ENCODE results near the gene DDN. TPM values are rescaled to one million over a fixed set of nuclear protein-coding genes. Genes with fewer than 3 reads are reported as not detected.

Gene DDN
- total RNA-seq, 1 experiment from 2014 or later = 0.51 TPM

DNA sequence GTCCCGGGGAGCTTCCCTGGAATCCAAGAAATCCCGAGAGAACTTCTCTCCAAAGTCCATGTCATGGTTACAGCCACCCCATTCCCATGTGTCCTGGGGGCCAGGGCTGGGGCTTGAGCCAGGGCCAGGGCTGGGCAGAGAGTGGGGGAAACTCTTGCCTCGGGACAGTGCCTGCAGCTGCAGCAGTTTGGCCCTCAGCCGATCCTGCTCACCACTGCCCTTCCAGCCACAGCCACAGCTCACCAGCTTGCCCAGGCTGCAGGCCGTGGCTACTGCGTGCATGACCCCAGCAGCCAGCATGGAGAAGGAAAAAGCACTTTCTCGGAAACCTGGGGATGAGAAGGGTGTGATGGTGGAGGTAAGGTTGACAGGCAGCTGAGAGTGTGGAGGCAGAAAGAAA lies 31.2 kb downstream of the DDN start:
- Histone ChIP-seq H3K4me3 (ENCODE audit: low read depth in 2 of 2, low read length in 2 of 2) (no peak overlapping the region), H3K4me1 (ENCODE audit: control insufficient read depth, insufficient read depth, low read length) (peaks cover 20% of the 10 kb centered on the region), H3K27ac (ENCODE audit: low read length) (peak overlapping the region; percentile 57; the same call in 1 of the 2 replicates), H3K36me3 (ENCODE audit: control insufficient read depth, insufficient read depth, low read length) (no peaks in the 10 kb centered on the region), H3K27me3 (ENCODE audit: control insufficient read depth, insufficient read depth, low read length) (no peaks in the 10 kb centered on the region), H3K9me3 (ENCODE audit: control insufficient read depth, insufficient read depth, low read depth, low read length) (no peaks in the 10 kb centered on the region)
- intact Hi-C loops (cut with micrococcal nuclease; ENCODE audit: unreplicated experiment) = no loop called here
- in situ Hi-C loops (cut with HindIII; ENCODE audit: low pct_unique_long_range_greater_than_20kb, low sequenced_read_pairs) = no loop called here
- POLR2A ChIA-PET = interaction anchor here (1.4 kb wide), 1 partner anchor 11 kb away, joined by 8 read pairs; the partner anchor contains the start of gene ARF3
- TF ChIP-seq, protein P1, sequence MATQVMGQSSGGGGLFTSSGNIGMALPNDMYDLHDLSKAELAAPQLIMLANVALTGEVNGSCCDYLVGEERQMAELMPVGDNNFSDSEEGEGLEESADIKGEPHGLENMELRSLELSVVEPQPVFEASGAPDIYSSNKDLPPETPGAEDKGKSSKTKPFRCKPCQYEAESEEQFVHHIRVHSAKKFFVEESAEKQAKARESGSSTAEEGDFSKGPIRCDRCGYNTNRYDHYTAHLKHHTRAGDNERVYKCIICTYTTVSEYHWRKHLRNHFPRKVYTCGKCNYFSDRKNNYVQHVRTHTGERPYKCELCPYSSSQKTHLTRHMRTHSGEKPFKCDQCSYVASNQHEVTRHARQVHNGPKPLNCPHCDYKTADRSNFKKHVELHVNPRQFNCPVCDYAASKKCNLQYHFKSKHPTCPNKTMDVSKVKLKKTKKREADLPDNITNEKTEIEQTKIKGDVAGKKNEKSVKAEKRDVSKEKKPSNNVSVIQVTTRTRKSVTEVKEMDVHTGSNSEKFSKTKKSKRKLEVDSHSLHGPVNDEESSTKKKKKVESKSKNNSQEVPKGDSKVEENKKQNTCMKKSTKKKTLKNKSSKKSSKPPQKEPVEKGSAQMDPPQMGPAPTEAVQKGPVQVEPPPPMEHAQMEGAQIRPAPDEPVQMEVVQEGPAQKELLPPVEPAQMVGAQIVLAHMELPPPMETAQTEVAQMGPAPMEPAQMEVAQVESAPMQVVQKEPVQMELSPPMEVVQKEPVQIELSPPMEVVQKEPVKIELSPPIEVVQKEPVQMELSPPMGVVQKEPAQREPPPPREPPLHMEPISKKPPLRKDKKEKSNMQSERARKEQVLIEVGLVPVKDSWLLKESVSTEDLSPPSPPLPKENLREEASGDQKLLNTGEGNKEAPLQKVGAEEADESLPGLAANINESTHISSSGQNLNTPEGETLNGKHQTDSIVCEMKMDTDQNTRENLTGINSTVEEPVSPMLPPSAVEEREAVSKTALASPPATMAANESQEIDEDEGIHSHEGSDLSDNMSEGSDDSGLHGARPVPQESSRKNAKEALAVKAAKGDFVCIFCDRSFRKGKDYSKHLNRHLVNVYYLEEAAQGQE (IDR thresholded peaks at IDR 0.05; ENCODE audit: insufficient read depth in 1 of 2, low read depth in 2 of 2, low read length in 1 of 2) = no peak
- TF ChIP-seq, protein P2, sequence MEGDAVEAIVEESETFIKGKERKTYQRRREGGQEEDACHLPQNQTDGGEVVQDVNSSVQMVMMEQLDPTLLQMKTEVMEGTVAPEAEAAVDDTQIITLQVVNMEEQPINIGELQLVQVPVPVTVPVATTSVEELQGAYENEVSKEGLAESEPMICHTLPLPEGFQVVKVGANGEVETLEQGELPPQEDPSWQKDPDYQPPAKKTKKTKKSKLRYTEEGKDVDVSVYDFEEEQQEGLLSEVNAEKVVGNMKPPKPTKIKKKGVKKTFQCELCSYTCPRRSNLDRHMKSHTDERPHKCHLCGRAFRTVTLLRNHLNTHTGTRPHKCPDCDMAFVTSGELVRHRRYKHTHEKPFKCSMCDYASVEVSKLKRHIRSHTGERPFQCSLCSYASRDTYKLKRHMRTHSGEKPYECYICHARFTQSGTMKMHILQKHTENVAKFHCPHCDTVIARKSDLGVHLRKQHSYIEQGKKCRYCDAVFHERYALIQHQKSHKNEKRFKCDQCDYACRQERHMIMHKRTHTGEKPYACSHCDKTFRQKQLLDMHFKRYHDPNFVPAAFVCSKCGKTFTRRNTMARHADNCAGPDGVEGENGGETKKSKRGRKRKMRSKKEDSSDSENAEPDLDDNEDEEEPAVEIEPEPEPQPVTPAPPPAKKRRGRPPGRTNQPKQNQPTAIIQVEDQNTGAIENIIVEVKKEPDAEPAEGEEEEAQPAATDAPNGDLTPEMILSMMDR (IDR thresholded peaks at IDR 0.05) = no peak
- no peak for TF ChIP-seq POLR2AphosphoS5 (IDR thresholded peaks at IDR 0.05; ENCODE audit: low read depth, low read length)
- TF ChIP-seq TCF7L2 (IDR thresholded peaks at IDR 0.05; ENCODE audit: low read depth, low read length) = no peak
- TF ChIP-seq SIN3A (IDR thresholded peaks at IDR 0.05; ENCODE audit: borderline replicate concordance, insufficient read depth, low read depth, low read length) = no peak
- no TSS peak for BruUV-seq (replicated peaks)
- no peak for ATAC-seq
- CTCF ChIA-PET = interaction anchor here (0.6 kb wide), 1 partner anchor 115 kb away, joined by 6 read pairs; no protein-coding TSS in a partner anchor
- DNase-seq (ENCODE audit: low read depth, low spot score) = no peak

GRCh38 chr12:48966177-48966895 lies 32.8 kb downstream of the DDN start:
- POLR2A ChIA-PET = interaction anchor here (0.7 kb wide), 1 partner anchor 43 kb away, joined by 3 read pairs; no protein-coding TSS in a partner anchor

More at GRCh38 chr12:48966177-48966895, 32.8 kb downstream of the DDN start:
- ATAC-seq (no peak), DNase-seq (ENCODE audit: low read depth, low spot score) (no peak)
- Histone ChIP-seq H3K4me3 (ENCODE audit: low read depth in 2 of 2, low read length in 2 of 2) (no peak overlapping the region), H3K9me3 (ENCODE audit: control insufficient read depth, insufficient read depth, low read depth, low read length) (no peaks in the 10 kb centered on the region), H3K36me3 (ENCODE audit: control insufficient read depth, insufficient read depth, low read length) (no peaks in the 10 kb centered on the region), H3K4me1 (ENCODE audit: control insufficient read depth, insufficient read depth, low read length) (peaks cover 20% of the 10 kb centered on the region), H3K27me3 (ENCODE audit: control insufficient read depth, insufficient read depth, low read length) (no peaks in the 10 kb centered on the region), H3K27ac (ENCODE audit: low read length) (no peak overlapping the region)
- in situ Hi-C loops (cut with HindIII; ENCODE audit: low pct_unique_long_range_greater_than_20kb, low sequenced_read_pairs) (no loop called here), intact Hi-C loops (cut with micrococcal nuclease; ENCODE audit: unreplicated experiment) (no loop called here)
- CTCF ChIA-PET = no interaction called here
- TF ChIP-seq, protein P1 (IDR thresholded peaks at IDR 0.05; ENCODE audit: insufficient read depth in 1 of 2, low read depth in 2 of 2, low read length in 1 of 2) = no peak
- TF ChIP-seq POLR2AphosphoS5 (IDR thresholded peaks at IDR 0.05; ENCODE audit: low read depth, low read length) = no peak
- TF ChIP-seq, protein P2 (IDR thresholded peaks at IDR 0.05) = no peak
- no peak for TF ChIP-seq SIN3A (IDR thresholded peaks at IDR 0.05; ENCODE audit: borderline replicate concordance, insufficient read depth, low read depth, low read length)
- no peak for TF ChIP-seq TCF7L2 (IDR thresholded peaks at IDR 0.05; ENCODE audit: low read depth, low read length)
- BruUV-seq (replicated peaks) = no TSS peak

Measured in Panc1 (cell line).